ENCODE measurements around the gene RNF149. TPM values are rescaled to one million over a fixed set of nuclear protein-coding genes. Genes with fewer than 3 reads are reported as not detected.

The RNF149 gene
- total RNA-seq, 1 experiment from 2014 or later = 69.0 TPM

DNA sequence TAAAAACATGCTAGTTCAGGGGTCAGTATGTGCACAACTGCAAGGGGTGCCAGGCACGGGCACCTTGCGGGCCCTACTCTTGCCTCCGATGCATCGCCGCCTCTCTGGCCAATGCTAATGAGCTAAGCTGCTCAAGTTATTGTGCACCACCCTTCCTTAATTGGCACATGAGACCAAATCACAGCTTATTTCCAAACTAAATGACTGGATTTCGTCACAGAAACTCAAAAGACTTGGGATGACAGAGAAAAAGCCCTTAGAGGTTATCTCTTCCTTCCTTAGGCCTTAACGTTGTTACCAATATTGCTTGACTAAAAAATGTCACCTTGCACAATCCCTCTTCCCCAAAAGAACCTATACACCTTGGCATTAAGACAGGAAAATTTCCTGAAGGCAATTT lies 7.7 kb downstream of the RNF149 start:
- no TSS peak for BruUV-seq (replicated peaks)

DNA sequence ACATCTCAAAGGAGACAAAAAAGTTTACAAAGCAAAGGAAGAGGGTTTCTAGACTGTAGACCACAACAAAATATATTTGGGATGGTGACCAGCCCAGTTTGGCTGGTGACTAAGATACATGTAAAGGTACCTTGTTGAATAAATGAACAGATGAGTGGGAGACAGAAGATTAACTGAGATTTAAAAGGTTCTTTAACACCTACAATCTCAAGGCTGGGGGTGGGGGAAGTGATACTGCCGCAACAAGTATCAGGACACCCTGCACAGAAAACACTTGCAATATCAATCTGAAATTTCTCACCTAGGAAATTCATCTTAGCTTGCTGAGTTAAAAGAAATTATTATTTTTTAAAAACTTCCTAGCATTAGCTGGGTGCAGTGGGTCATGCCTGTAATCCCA lies 8.3 kb downstream of the RNF149 start:
- Mint-ChIP-seq H3K36me3 (ENCODE audit: insufficient read depth, unreplicated experiment) (peaks cover 12% of the 10 kb centered on the region), H3K4me1 (ENCODE audit: low read depth, unreplicated experiment) (peaks cover 36% of the 10 kb centered on the region), H3K27me3 (ENCODE audit: unreplicated experiment) (no peaks in the 10 kb centered on the region), H3K9me3 (ENCODE audit: low read depth, unreplicated experiment) (no peaks in the 10 kb centered on the region), H3K4me3 (ENCODE audit: low read depth, unreplicated experiment) (no peak overlapping the region), H3K27ac (ENCODE audit: unreplicated experiment) (no peak overlapping the region)
- intact Hi-C loops (cut with micrococcal nuclease; ENCODE audit: unreplicated experiment) = no loop called here
- no peak for DNase-seq
- no TSS peak for BruUV-seq (replicated peaks)
- CTCF ChIA-PET = no interaction called here
- TF ChIP-seq, protein P1, sequence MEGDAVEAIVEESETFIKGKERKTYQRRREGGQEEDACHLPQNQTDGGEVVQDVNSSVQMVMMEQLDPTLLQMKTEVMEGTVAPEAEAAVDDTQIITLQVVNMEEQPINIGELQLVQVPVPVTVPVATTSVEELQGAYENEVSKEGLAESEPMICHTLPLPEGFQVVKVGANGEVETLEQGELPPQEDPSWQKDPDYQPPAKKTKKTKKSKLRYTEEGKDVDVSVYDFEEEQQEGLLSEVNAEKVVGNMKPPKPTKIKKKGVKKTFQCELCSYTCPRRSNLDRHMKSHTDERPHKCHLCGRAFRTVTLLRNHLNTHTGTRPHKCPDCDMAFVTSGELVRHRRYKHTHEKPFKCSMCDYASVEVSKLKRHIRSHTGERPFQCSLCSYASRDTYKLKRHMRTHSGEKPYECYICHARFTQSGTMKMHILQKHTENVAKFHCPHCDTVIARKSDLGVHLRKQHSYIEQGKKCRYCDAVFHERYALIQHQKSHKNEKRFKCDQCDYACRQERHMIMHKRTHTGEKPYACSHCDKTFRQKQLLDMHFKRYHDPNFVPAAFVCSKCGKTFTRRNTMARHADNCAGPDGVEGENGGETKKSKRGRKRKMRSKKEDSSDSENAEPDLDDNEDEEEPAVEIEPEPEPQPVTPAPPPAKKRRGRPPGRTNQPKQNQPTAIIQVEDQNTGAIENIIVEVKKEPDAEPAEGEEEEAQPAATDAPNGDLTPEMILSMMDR (IDR thresholded peaks at IDR 0.05; ENCODE audit: unreplicated experiment) = no peak

More for the DNA sequence above, 7.7 kb downstream of the RNF149 start:
- H3K9me3 Mint-ChIP-seq (ENCODE audit: low read depth, unreplicated experiment) = no peaks in the 10 kb centered on the region
- no peaks in the 10 kb centered on the region for H3K27me3 Mint-ChIP-seq (ENCODE audit: unreplicated experiment)
- intact Hi-C loops (cut with micrococcal nuclease; ENCODE audit: unreplicated experiment) = no loop called here
- no peak overlapping the region for H3K27ac Mint-ChIP-seq (ENCODE audit: unreplicated experiment)
- peaks cover 19% of the 10 kb centered on the region for H3K36me3 Mint-ChIP-seq (ENCODE audit: insufficient read depth, unreplicated experiment)
- no peak for DNase-seq
- no peak overlapping the region for H3K4me3 Mint-ChIP-seq (ENCODE audit: low read depth, unreplicated experiment)
- CTCF ChIA-PET = no interaction called here
- H3K4me1 Mint-ChIP-seq (ENCODE audit: low read depth, unreplicated experiment) = peaks cover 40% of the 10 kb centered on the region
- TF ChIP-seq, protein P1 (IDR thresholded peaks at IDR 0.05; ENCODE audit: unreplicated experiment) = no peak

DNA sequence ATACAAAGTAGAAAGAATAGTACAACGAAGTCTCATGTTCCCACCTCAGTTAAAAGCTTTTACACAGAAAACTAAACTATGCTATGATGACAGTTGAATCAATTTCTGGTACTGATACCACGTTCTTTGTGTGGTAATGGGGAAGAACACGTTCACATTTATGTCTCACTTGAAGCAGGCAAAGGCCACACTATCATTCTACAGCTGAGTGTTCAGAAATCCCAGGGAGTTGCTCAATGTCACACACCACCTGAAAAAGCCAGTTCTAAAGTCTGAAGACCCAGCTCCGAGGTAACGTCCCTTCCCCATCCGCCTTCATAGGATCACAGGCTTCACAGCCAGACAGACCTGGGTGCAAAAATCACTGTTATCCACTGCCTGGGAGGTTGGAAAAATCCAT lies 8.9 kb downstream of the RNF149 start:
- TF ChIP-seq, protein P1 (IDR thresholded peaks at IDR 0.05; ENCODE audit: unreplicated experiment) = no peak
- H3K36me3 Mint-ChIP-seq (ENCODE audit: insufficient read depth, unreplicated experiment) = peaks cover 11% of the 10 kb centered on the region
- DNase-seq = no peak
- no peak overlapping the region for H3K4me3 Mint-ChIP-seq (ENCODE audit: low read depth, unreplicated experiment)
- no peak overlapping the region for H3K27ac Mint-ChIP-seq (ENCODE audit: unreplicated experiment)
- BruUV-seq (replicated peaks) = no TSS peak
- CTCF ChIA-PET = interaction anchor here (1.2 to 1.4 kb wide), 2 partner anchors 12 to 46 kb away, joined by 3 to 4 read pairs; no protein-coding TSS in a partner anchor
- no peaks in the 10 kb centered on the region for H3K27me3 Mint-ChIP-seq (ENCODE audit: unreplicated experiment)
- peaks cover 33% of the 10 kb centered on the region for H3K4me1 Mint-ChIP-seq (ENCODE audit: low read depth, unreplicated experiment)
- intact Hi-C loops (cut with micrococcal nuclease; ENCODE audit: unreplicated experiment) = no loop called here
- H3K9me3 Mint-ChIP-seq (ENCODE audit: low read depth, unreplicated experiment) = no peaks in the 10 kb centered on the region

DNA sequence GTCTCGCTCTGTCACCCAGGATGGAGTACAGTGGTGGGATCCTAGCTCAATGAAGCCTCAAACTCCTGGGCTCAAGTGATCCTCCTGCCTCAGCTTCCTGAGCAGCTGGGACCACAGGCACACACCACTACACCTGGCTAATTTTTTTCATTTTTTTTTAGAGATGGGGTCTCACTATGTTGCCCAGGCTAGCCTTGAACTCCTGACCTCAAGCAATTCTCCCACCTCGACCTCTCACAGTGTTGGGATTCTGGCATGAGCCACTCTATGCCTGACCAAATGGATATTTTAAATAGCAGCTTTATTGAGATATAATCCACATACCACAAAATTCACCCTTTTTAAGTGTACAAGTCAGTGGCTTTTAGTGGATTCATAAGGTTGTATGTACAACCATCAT lies 11.1 kb downstream of the RNF149 start:
- BruUV-seq (replicated peaks) = no TSS peak
- DNase-seq = no peak
- H3K4me1 Mint-ChIP-seq (ENCODE audit: low read depth, unreplicated experiment) = peaks cover 28% of the 10 kb centered on the region
- intact Hi-C loops (cut with micrococcal nuclease; ENCODE audit: unreplicated experiment) = no loop called here
- TF ChIP-seq, protein P1 (IDR thresholded peaks at IDR 0.05; ENCODE audit: unreplicated experiment) = no peak
- H3K27me3 Mint-ChIP-seq (ENCODE audit: unreplicated experiment) = no peaks in the 10 kb centered on the region
- H3K36me3 Mint-ChIP-seq (ENCODE audit: insufficient read depth, unreplicated experiment) = peaks cover 19% of the 10 kb centered on the region
- H3K4me3 Mint-ChIP-seq (ENCODE audit: low read depth, unreplicated experiment) = no peak overlapping the region
- no peak overlapping the region for H3K27ac Mint-ChIP-seq (ENCODE audit: unreplicated experiment)
- CTCF ChIA-PET = no interaction called here
- no peaks in the 10 kb centered on the region for H3K9me3 Mint-ChIP-seq (ENCODE audit: low read depth, unreplicated experiment)

Measured in Calu3 (cell line).